Measurements from ENCODE around the gene C1orf56. TPM values are rescaled to one million over a fixed set of nuclear protein-coding genes. Genes with fewer than 3 reads are reported as not detected.
A peak's percentile ranks its signal among the peaks of the same experiment; 100 is the strongest.

The C1orf56 gene
- total RNA-seq, 1 donor from 2014 or later, result 3.1 TPM

DNA sequence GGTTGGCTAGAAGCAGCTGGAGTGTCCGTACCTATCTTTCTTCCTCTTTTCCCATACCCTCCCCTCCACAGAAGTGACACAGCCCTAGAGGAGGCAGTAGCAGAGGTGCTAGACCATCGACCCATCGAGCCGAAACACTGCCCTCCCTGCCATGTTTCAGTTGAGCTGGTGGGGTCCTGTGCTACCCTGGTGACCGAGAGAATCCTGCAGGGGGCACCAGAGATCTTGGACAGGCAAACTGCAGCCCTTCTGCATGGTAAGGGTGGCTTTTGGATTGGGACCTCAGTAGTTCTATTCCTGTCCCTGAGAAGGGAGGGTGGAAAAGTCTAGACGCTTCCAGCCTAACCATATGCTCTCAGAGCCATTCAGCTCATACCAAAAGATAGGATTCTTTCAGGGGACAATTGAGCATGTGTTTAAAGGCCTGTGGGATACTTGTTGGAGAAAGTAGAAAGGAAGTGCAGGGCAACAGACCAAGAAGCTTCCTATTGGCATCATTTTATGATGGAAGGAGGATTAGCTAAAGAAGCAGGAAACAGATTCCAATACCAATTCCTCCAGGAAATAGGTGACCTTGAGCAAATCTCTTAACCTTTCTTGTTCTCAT, 22.9 kb upstream of the C1orf56 start:
- no peak overlapping the region for H3K4me3 ChIP-seq (ENCODE audit: low read depth, low read length)
- peak; percentile 95 for TF ChIP-seq CTCF (conservative IDR thresholded peaks at IDR 0.05; ENCODE audit: low read depth, low read length)
- DNase-seq (ENCODE audit: low read depth), result no peak

DNA sequence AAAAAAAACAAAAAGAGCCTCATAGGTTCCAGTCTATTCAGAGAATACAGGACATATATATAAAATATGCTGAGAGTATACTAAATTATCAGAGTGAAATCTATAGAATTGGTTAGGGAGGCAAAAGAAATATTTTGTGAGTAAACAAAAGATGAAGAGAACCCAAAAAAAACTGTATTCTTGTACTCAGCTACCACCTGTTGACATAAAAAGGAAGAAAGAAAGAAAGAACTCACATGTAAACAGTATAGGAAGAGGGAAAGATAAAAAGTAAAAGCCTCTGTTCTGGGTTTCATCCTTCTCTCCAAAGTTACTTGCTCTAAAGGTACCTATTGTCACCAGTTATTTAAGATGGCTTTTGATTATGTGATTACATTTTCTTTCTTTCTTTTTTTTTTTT, 21.1 kb upstream of the C1orf56 start:
- TF ChIP-seq CTCF (conservative IDR thresholded peaks at IDR 0.05; ENCODE audit: low read depth, low read length), result no peak
- H3K4me3 ChIP-seq (ENCODE audit: low read depth, low read length), result no peak overlapping the region
- no peak for DNase-seq (ENCODE audit: low read depth)

GRCh38 chr1:151032164-151032563, 15.4 kb upstream of the C1orf56 start:
- no peak overlapping the region for H3K4me3 ChIP-seq (ENCODE audit: low read depth, low read length)
- DNase-seq (ENCODE audit: low read depth), result no peak
- no peak for TF ChIP-seq CTCF (conservative IDR thresholded peaks at IDR 0.05; ENCODE audit: low read depth, low read length)

DNA sequence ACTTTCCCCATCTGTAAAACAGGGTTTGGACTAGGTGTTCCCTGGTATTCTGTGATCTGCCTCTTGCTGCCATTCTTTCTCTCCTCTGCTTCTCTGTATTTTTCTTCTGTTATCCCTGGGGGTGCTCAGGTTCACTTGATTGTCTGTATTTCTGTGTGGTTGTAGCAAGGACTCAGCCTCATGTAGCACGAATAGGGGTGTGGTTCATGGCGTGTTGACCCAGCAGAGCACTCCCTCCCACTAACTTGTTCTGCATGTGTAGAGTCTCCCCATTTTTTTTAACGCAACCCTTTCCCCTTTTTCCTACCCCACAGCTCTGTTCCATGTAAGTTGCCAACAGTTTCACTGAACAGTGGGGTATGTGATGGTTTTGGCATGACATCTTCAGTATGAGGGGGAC, 12.4 kb upstream of the C1orf56 start:
- TF ChIP-seq CTCF (conservative IDR thresholded peaks at IDR 0.05; ENCODE audit: low read depth, low read length), result no peak
- H3K4me3 ChIP-seq (ENCODE audit: low read depth, low read length), result no peak overlapping the region
- no peak for DNase-seq (ENCODE audit: low read depth)

GRCh38 chr1:151036356-151036755, 11.2 kb upstream of the C1orf56 start, which contains the start of gene BNIPL:
TSS of gene BNIPL (plus strand) at chr1:151036586. CDS start at chr1:151036726, 140 bp downstream.
- H3K4me3 ChIP-seq (ENCODE audit: low read depth, low read length), result no peak within 1 kb of the TSS
- no peak for DNase-seq (ENCODE audit: low read depth)
- TF ChIP-seq CTCF (conservative IDR thresholded peaks at IDR 0.05; ENCODE audit: low read depth, low read length), result no peak

- DNase-seq (ENCODE audit: low read depth), result no peak
- TF ChIP-seq CTCF (conservative IDR thresholded peaks at IDR 0.05; ENCODE audit: low read depth, low read length), result no peak
- H3K4me3 ChIP-seq (ENCODE audit: low read depth, low read length), result no peak overlapping the region
These were observed 10.5 kb upstream of the C1orf56 start for GRCh38 chr1:151037032-151037431.

DNA sequence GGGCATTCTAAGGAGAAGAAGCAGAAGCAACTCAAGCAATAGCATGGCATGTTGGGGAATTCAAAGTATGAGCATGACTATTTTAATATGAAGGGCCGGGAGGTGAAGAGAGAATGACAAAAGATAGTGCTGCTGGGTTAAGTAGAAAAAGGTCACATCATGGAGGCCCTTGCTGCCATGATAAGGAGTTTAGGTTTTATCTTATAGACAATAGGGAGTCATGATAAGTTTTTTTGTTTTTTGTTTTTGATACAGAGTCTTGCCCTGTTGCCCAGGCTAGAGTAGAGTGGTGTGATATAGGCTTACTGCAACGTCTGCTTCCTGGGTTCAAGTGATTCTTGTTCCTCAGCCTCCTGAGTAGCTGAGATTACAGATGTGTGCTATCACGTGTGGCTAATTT, 8.0 kb upstream of the C1orf56 start:
- no peak for TF ChIP-seq CTCF (conservative IDR thresholded peaks at IDR 0.05; ENCODE audit: low read depth, low read length)
- DNase-seq (ENCODE audit: low read depth), result no peak
- no peak overlapping the region for H3K4me3 ChIP-seq (ENCODE audit: low read depth, low read length)

All from epithelial cell of proximal tubule (primary cell).